NCI-H187 (cell line): ENCODE measurements around the gene ZNF708.
"Not testable (repeated sequence)": the region's sequence is repeated elsewhere in the genome, so short reads cannot be mapped to it uniquely, and the experiment has no call there.

Experiments used
- DNase-seq, 2 experiments: peaks; one replicate each; lab custom pipeline; 2025; lab: John Stamatoyannopoulos, UW

Gene ZNF708

DNA sequence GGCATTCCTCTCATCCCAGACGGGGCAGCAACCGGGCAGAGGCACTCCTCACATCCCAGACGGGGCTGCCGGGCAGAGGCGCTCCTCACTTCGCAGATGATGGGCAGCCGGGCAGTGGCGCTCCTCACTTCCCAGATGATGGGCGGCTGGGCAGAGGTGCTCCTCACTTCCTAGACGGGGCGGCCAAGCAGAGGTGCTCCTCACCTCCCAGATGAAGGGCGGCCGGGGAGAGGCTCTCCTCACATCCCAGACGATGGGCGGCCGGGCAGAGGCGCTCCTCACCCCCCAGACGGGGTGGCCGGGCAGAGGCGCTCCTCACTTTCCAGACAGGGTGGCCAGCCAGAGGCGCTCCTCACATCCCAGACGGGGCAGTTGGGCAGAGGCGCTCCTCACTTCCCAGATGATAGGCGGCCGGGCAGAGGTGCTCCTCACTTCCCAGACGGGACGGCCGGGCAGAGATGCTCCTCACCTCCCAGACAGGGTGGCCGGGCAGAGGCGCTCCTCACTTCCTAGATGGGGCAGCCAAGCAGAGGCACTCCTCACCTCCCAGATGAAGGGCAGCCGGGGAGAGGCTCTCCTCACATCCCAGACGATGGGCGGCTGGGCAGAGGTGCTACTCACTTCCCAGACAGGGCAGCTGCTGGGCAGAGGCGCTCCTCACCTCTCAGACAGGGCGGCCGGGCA, 68.9 kb downstream of the ZNF708 start:
- DNase-seq = no peak

DNA sequence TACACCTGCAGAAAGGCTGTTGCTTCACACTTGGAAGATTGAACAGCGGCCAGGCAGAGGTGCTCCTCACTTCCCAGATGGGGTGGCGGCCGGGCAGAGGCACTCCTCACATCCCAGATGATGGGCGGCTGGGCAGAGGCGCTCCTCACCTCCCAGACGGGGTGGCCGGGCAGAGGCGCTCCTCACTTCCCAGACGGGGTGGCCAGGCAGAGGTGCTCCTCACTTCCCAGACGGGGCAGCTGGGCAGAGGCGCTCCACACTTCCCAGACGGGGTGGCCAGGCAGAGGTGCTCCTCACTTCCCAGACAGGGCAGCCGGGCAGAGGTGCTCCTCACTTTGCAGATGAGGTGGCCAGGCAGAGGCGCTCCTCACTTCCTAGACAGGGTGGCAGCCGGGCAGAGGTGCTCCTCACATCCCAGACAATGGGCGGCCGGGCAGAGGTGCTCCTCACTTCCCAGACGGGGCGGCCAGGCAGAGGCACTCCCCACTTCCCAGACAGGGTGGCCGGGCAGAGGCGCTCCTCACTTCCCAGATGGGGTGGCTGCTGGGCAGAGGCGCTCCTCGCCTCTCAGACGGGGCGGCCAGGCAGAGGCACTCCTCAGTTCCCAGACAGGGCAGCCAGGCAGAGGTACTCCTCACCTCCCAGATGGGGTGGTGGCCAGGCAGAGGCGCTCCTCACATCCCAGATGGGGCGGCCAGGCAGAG, 69.6 kb downstream of the ZNF708 start:
- DNase-seq = not testable (repeated sequence)

DNA sequence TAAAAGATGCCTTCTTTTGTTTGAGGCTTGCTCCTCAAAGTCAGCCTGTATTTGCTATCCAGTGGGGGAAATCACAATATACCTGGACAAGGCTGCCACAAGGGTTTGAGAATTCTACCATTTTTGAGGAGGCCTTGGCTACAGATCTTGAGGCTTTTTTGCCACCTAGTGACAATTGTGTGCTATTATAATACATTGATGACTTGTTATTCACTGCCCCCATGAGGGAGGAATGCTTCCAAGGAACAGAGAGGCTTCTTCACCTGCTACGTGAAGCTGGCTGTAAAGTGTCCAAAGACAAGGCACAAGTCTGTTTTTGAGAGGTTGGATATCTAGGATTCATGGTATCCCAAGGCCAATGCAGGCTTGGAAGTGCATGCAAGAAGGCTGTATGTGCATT, 72.5 kb downstream of the ZNF708 start:
- DNase-seq = no peak
